NB4 (cell line): ENCODE measurements around the gene ALDOA.

Experiments used
- DNase-seq: peaks from one replicate; pipeline ENCODE4 v3.0.0; 2010; ENCODE audit warnings: low read depth
- H3K4me3 ChIP-seq: one replicate; pipeline ENCODE4 v1.5.1; 2011; ENCODE audit warnings: mild to moderate bottlenecking, low read depth, low read length, moderate library complexity
- CTCF ChIP-seq: IDR thresholded peaks from one replicate; pipeline ENCODE4 v1.5.1; 2012; ENCODE audit warnings: low read depth, low read length
- MAX ChIP-seq: IDR thresholded peaks from 2 replicates; pipeline ENCODE4 v1.6.1; 2011; ENCODE audit warnings: low read depth, low read length
- MYC ChIP-seq: IDR thresholded peaks from 2 replicates; pipeline ENCODE4 v1.6.1; 2011; ENCODE audit warnings: low read depth, low read length
- POLR2A ChIP-seq: IDR thresholded peaks from 2 replicates; pipeline ENCODE4 v1.6.1; 2011; ENCODE audit warnings: mild to moderate bottlenecking; ENCODE audit not compliant: insufficient read length; ENCODE audit errors: extremely low read depth

The ALDOA gene

GRCh38 chr16:30023586-30023985 is 42.0 kb upstream of the ALDOA start:
- H3K4me3 ChIP-seq = no peak overlapping the region
- no peak for TF ChIP-seq POLR2A
- TF ChIP-seq CTCF = no peak
- no peak for TF ChIP-seq MYC
- no peak for TF ChIP-seq MAX
- DNase-seq = no peak

- TF ChIP-seq MYC = no peak
- no peak for TF ChIP-seq POLR2A
- no peak for TF ChIP-seq CTCF
- TF ChIP-seq MAX = no peak
- DNase-seq = no peak
- no peak overlapping the region for H3K4me3 ChIP-seq
These were observed 41.1 kb upstream of the ALDOA start for GRCh38 chr16:30024451-30024850.

- no peak overlapping the region for H3K4me3 ChIP-seq
- TF ChIP-seq MAX (no peak), MYC (no peak), POLR2A (no peak), CTCF (no peak)
- no peak for DNase-seq
These were observed 40.4 kb upstream of the ALDOA start for GRCh38 chr16:30025156-30025555.

- TF ChIP-seq MYC (no peak), POLR2A (no peak), CTCF (no peak), MAX (no peak)
- no peak for DNase-seq
- no peak overlapping the region for H3K4me3 ChIP-seq
These were observed 40.0 kb upstream of the ALDOA start for GRCh38 chr16:30025574-30025973.

GRCh38 chr16:30026449-30026848 is 39.1 kb upstream of the ALDOA start:
- no peak for DNase-seq
- no peak overlapping the region for H3K4me3 ChIP-seq
- TF ChIP-seq POLR2A (no peak), MYC (no peak), MAX (no peak), CTCF (no peak)
